Keratinocyte (primary cell): Measurements from ENCODE around the gene GRK1. TPM values are rescaled to one million over a fixed set of nuclear protein-coding genes. Genes with fewer than 3 reads are reported as not detected.

ENCODE experiments used
- DNase-seq: peaks from one replicate; pipeline ENCODE4 v3.0.0-alpha.2; 2011; ENCODE audit warnings: low read depth, missing footprints, low spot score
- FAIRE-seq: peaks from 2 replicates; lab custom pipeline; 2011; peaks lifted over from hg19 to GRCh38; lab: Jason Lieb, UNC
- H2AFZ ChIP-seq: 2 replicates; pipeline ENCODE4 v1.6.0; 2012; ENCODE audit warnings: low read length, control low read depth, inconsistent platforms; ENCODE audit not compliant: control insufficient read depth
- H3K27ac ChIP-seq: 2 replicates; pipeline ENCODE4 v1.5.1; 2011; ENCODE audit warnings: low read length; ENCODE audit not compliant: control insufficient read depth, insufficient read depth
- H3K27me3 ChIP-seq: 3 replicates; pipeline ENCODE4 v1.6.0; 2011; ENCODE audit warnings: low read length; ENCODE audit not compliant: control insufficient read depth, insufficient read depth; ENCODE audit errors: extremely low read depth
- H3K36me3 ChIP-seq, 2 experiments: 2 replicates in 1 of 2; 3 replicates in 1 of 2; pipeline ENCODE4 v1.5.1; 2011; ENCODE audit warnings: low read length in 2 of 2, mild to moderate bottlenecking in 1 of 2; ENCODE audit not compliant: control insufficient read depth in 2 of 2, insufficient read depth in 2 of 2; ENCODE audit errors: extremely low read depth in 1 of 2
- H3K4me1 ChIP-seq: 3 replicates; pipeline ENCODE4 v1.5.1; 2011; ENCODE audit warnings: low read length; ENCODE audit not compliant: control insufficient read depth, insufficient read depth; ENCODE audit errors: extremely low read depth
- H3K4me2 ChIP-seq: 3 replicates; pipeline ENCODE4 v1.6.0; 2011; ENCODE audit warnings: low read depth, low read length; ENCODE audit not compliant: control insufficient read depth, insufficient read depth; ENCODE audit errors: extremely low read depth
- H3K4me3 ChIP-seq, 3 experiments: fragments of 200-600 bp in 1 of 3; sonication (generic) in 1 of 3; 2 replicates in 2 of 3; 3 replicates in 1 of 3; pipeline ENCODE4 v1.5.1; 2011 to 2016; ENCODE audit warnings: low read length in 3 of 3, mild to moderate bottlenecking in 3 of 3, control low read depth in 2 of 3, inconsistent platforms in 1 of 3, low read depth in 1 of 3, mixed read lengths in 1 of 3, mixed run types in 1 of 3, moderate library complexity in 1 of 3; ENCODE audit not compliant: control insufficient read depth in 2 of 3, insufficient read depth in 2 of 3; ENCODE audit errors: extremely low read depth in 1 of 3
- H3K79me2 ChIP-seq: 2 replicates; pipeline ENCODE4 v1.6.0; 2012; ENCODE audit warnings: low read length; ENCODE audit not compliant: control insufficient read depth, insufficient read depth
- H3K9ac ChIP-seq: 3 replicates; pipeline ENCODE4 v1.6.0; 2011; ENCODE audit warnings: low read length; ENCODE audit not compliant: control insufficient read depth, insufficient read depth; ENCODE audit errors: extremely low read depth
- H3K9me1 ChIP-seq: 3 replicates; pipeline ENCODE4 v1.6.0; 2011; ENCODE audit warnings: low read length; ENCODE audit not compliant: control insufficient read depth, insufficient read depth; ENCODE audit errors: extremely low read depth
- H3K9me3 ChIP-seq: 2 replicates; pipeline ENCODE4 v1.5.1; 2012; ENCODE audit warnings: low read depth, low read length; ENCODE audit not compliant: control insufficient read depth
- H4K20me1 ChIP-seq: 3 replicates; pipeline ENCODE4 v1.6.0; 2011; ENCODE audit warnings: low read length; ENCODE audit not compliant: control insufficient read depth, insufficient read depth; ENCODE audit errors: extremely low read depth
- EZH2 ChIP-seq: IDR thresholded peaks from one replicate; pipeline ENCODE4 v1.6.1; 2012; ENCODE audit warnings: inconsistent platforms, mild to moderate bottlenecking, low read length, moderate library complexity
- dilution Hi-C: fragments of 300-500 bp; cut with MboI; formaldehyde crosslinking; loops from one replicate; pipeline ENCODE4 v1.7.0; 2020; ENCODE audit warnings: low sequenced_read_pairs; ENCODE audit not compliant: extremely low pct_ligation_motif_present
- polyA plus RNA-seq, 5 experiments: library from polyadenylated mRNA; depleted of rRNA in 3 of 5; stranded (reverse) in 3 of 5; stranded (forward) in 1 of 5; unstranded in 1 of 5; fragments of >200 nt; gene quantifications; 1 replicate in 1 of 5; 2 replicates in 3 of 5; 3 replicates in 1 of 5; pipeline versions ENCODE4 v1.2.1 to v1.2.3, GENCODE V29; 2011 to 2012; ENCODE audit warnings: missing spikeins in 2 of 5, low read depth in 1 of 5, low replicate concordance in 1 of 5
- TF ChIP-seq, protein P1 (sequence below), 3 experiments: IDR thresholded peaks in 1 of 3; conservative IDR thresholded peaks in 1 of 3; optimal IDR thresholded peaks in 1 of 3; 2 replicates in 2 of 3; 3 replicates in 1 of 3; pipeline versions ENCODE3 to v1.5.1; 2011; ENCODE audit warnings: low read length in 3 of 3, mild to moderate bottlenecking in 3 of 3, moderate library complexity in 2 of 3, control low read depth in 1 of 3, inconsistent platforms in 1 of 3; ENCODE audit not compliant: insufficient read depth in 2 of 3; ENCODE audit errors: extremely low read depth in 1 of 3

The GRK1 gene
- polyA plus RNA-seq, 1 donor (not counting 4 experiments of a cell fraction or from before 2014, with no cell fraction given) = not detected

DNA sequence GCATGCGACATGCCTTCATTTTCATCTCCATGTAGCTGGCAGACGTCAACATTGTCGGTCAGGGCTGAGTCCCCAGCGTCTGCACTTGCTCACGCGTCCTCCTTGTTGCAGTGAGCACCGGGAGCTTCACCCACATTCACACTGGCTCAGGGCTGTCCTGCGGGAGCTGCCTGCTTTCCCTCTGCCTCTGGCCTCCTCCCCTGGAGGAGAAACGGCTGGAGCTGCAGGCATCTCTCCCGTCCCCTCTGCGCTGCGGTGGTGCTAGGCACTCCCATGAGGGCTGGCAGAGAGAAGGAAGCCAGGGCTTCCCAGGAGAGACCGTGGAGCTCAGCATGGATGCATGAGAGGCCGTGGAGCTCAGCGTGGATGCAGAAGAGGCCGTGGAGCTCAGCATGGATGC lies 73.6 kb downstream of the GRK1 start:
- H3K9me3 ChIP-seq = no peaks in the 10 kb centered on the region
- peaks cover 2% of the 10 kb centered on the region for H4K20me1 ChIP-seq
- no peak for TF ChIP-seq EZH2
- TF ChIP-seq, protein P1, sequence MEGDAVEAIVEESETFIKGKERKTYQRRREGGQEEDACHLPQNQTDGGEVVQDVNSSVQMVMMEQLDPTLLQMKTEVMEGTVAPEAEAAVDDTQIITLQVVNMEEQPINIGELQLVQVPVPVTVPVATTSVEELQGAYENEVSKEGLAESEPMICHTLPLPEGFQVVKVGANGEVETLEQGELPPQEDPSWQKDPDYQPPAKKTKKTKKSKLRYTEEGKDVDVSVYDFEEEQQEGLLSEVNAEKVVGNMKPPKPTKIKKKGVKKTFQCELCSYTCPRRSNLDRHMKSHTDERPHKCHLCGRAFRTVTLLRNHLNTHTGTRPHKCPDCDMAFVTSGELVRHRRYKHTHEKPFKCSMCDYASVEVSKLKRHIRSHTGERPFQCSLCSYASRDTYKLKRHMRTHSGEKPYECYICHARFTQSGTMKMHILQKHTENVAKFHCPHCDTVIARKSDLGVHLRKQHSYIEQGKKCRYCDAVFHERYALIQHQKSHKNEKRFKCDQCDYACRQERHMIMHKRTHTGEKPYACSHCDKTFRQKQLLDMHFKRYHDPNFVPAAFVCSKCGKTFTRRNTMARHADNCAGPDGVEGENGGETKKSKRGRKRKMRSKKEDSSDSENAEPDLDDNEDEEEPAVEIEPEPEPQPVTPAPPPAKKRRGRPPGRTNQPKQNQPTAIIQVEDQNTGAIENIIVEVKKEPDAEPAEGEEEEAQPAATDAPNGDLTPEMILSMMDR (optimal IDR thresholded peaks at IDR 0.05 in 1 of 3, IDR thresholded peaks at IDR 0.05 in 1 of 3, conservative IDR thresholded peaks at IDR 0.05 in 1 of 3; ENCODE audit: extremely low read depth in 1 of 3, insufficient read depth in 2 of 3, low read length in 3 of 3) = no peak
- no peak overlapping the region for H3K4me3 ChIP-seq
- H3K4me1 ChIP-seq = peaks cover 2% of the 10 kb centered on the region
- H3K79me2 ChIP-seq = no peaks in the 10 kb centered on the region
- FAIRE-seq (no peak), DNase-seq (no peak)
- H3K4me2 ChIP-seq = no peak overlapping the region
- H3K27me3 ChIP-seq = peaks cover 18% of the 10 kb centered on the region
- H3K27ac ChIP-seq = no peak overlapping the region
- H3K9ac ChIP-seq = no peak overlapping the region
- H2AFZ ChIP-seq = no peak overlapping the region
- dilution Hi-C loops = no loop called here
- no peaks in the 10 kb centered on the region for H3K9me1 ChIP-seq
- H3K36me3 ChIP-seq = no peaks in the 10 kb centered on the region

GRCh38 chr13:113741191-113741668 lies 74.2 kb downstream of the GRK1 start:
- peaks cover 2% of the 10 kb centered on the region for H4K20me1 ChIP-seq
- H3K9ac ChIP-seq = no peak overlapping the region
- no peak overlapping the region for H3K4me2 ChIP-seq
- H3K36me3 ChIP-seq = no peaks in the 10 kb centered on the region
- H3K9me1 ChIP-seq = no peaks in the 10 kb centered on the region
- FAIRE-seq = no peak
- no peaks in the 10 kb centered on the region for H3K9me3 ChIP-seq
- H3K4me3 ChIP-seq = no peak overlapping the region
- no peak overlapping the region for H2AFZ ChIP-seq
- H3K27ac ChIP-seq = no peak overlapping the region
- dilution Hi-C loops = no loop called here
- TF ChIP-seq, protein P1 (optimal IDR thresholded peaks at IDR 0.05 in 1 of 3, IDR thresholded peaks at IDR 0.05 in 1 of 3, conservative IDR thresholded peaks at IDR 0.05 in 1 of 3; ENCODE audit: extremely low read depth in 1 of 3, insufficient read depth in 2 of 3, low read length in 3 of 3) = no peak
- no peak for TF ChIP-seq EZH2
- H3K27me3 ChIP-seq = peaks cover 18% of the 10 kb centered on the region
- H3K79me2 ChIP-seq = no peaks in the 10 kb centered on the region
- DNase-seq = no peak
- peaks cover 2% of the 10 kb centered on the region for H3K4me1 ChIP-seq
